Testis (tissue), 3 donors: Measurements from ENCODE around the gene DGKB. TPM values are rescaled to one million over a fixed set of nuclear protein-coding genes. Genes with fewer than 3 reads are reported as not detected.

Source experiments
- DNase-seq: peaks from one replicate; pipeline ENCODE4 v3.0.0-alpha.2; 2019
- H3K27ac ChIP-seq, 2 donors: fragments of 200-600 bp; sonication (generic); one replicate each; pipeline ENCODE4 v1.5.1; 2019
- H3K27me3 ChIP-seq: fragments of 200-600 bp; sonication (generic); one replicate; pipeline ENCODE4 v1.5.1; 2019
- H3K36me3 ChIP-seq: fragments of 200-600 bp; sonication (generic); one replicate; pipeline ENCODE4 v1.5.1; 2017; ENCODE audit warnings: low read depth; ENCODE audit errors: missing control alignments
- H3K4me1 ChIP-seq: fragments of 200-600 bp; sonication (generic); one replicate; pipeline ENCODE4 v1.5.1; 2019
- H3K4me3 ChIP-seq, 2 donors: fragments of 200-600 bp; sonication (generic); one replicate each; pipeline ENCODE4 v1.5.1; 2017 to 2019
- H3K9me3 ChIP-seq: fragments of 200-600 bp; sonication (generic); one replicate; pipeline ENCODE4 v1.5.1; 2017
- CTCF ChIP-seq, 3 experiments: fragments of 450-650 bp in 2 of 3; fragments of 200-600 bp in 1 of 3; sonication (generic) in 1 of 3; IDR thresholded peaks; one replicate each; pipeline ENCODE4 v1.5.1; 2016 to 2019; ENCODE audit warnings: antibody characterized with exemption in 3 of 3, mild to moderate bottlenecking in 2 of 3, moderate library complexity in 1 of 3
- POLR2A ChIP-seq: fragments of 450-650 bp; IDR thresholded peaks from one replicate; pipeline ENCODE4 v1.6.1; 2017; ENCODE audit warnings: antibody characterized with exemption, mild to moderate bottlenecking, moderate library complexity
- WGBS, 2 donors: methylation state at CpG; one replicate each; pipeline ENCODE4 v1.1.5; 2018; 5-methylcytosine and 5-hydroxymethylcytosine counted together
- intact Hi-C: fragments of 100-400 bp; cut with DNase I; formaldehyde crosslinking; loops from one replicate; pipeline ENCODE4 v1.15.1; 2023; ENCODE audit warnings: low total_unique reads
- polyA plus RNA-seq: library from polyadenylated mRNA; stranded (reverse); fragments of 350-450 nt; fragmentation: Illumina TruSeq; extraction: RNeasy Lipid Tissue Mini Kit (QIAGEN cat#74804); gene quantifications from one replicate; pipeline ENCODE4 v1.2.3, GENCODE V29; 2014; ENCODE audit warnings: low read depth, low replicate concordance; ENCODE audit not compliant: insufficient read depth
- total RNA-seq, 2 donors: library from RNA; depleted of rRNA; stranded (reverse); fragments of >200 nt; gene quantifications; one replicate each; pipeline ENCODE4 v1.2.3, GENCODE V29; 2016

DGKB gene
- total and polyA plus RNA-seq, 3 donors from 2014 or later = 0.17 to 1.1 (median 0.55) TPM

- Histone ChIP-seq H3K4me3 (no peak overlapping the region), H3K4me1 (no peaks in the 10 kb centered on the region), H3K9me3 (no peaks in the 10 kb centered on the region), H3K27me3 (no peaks in the 10 kb centered on the region), H3K36me3 (no peaks in the 10 kb centered on the region), H3K27ac (no peak overlapping the region)
- no peak for TF ChIP-seq CTCF (IDR thresholded peaks at IDR 0.05)
- no peak for TF ChIP-seq POLR2A
- WGBS, 2 donors = 91 to 94% methylated on average over 2 of the region's 2 CpGs
- intact Hi-C loops = no loop called here
- no peak for DNase-seq
Measured at GRCh38 chr7:14841086-14841485, 61.5 kb downstream of the DGKB start.

GRCh38 chr7:14839307-14839706 is 63.2 kb downstream of the DGKB start:
- 92 to 97% methylated on average over 1 of the region's 1 CpG for WGBS, 2 donors
- Histone ChIP-seq H3K9me3 (no peaks in the 10 kb centered on the region), H3K4me3 (no peak overlapping the region), H3K36me3 (no peaks in the 10 kb centered on the region), H3K4me1 (no peaks in the 10 kb centered on the region), H3K27ac (no peak overlapping the region), H3K27me3 (no peaks in the 10 kb centered on the region)
- TF ChIP-seq CTCF (IDR thresholded peaks at IDR 0.05) = no peak
- TF ChIP-seq POLR2A = no peak
- intact Hi-C loops = no loop called here
- DNase-seq = no peak

DNA sequence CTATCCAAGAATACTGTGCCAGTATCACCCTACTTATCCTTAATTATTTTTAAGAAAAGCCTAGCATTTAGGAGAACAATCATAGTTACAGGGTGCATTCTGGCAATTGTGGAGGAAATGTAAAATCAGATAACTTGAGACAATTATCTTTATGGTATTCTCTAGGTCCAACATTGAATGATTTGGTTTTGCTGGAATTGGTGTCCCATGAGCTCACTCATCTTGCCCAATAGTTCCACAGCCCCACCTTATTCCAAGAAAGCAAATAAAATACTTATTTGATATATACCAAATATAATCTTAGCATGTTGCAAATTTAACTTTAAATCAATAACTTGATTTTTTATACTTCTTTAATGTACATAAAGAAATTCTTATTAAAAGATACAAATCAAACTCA is 65.3 kb downstream of the DGKB start:
- intact Hi-C loops = no loop called here
- H3K27ac ChIP-seq = no peak overlapping the region
- TF ChIP-seq CTCF (IDR thresholded peaks at IDR 0.05) (no peak), POLR2A (no peak)
- no peaks in the 10 kb centered on the region for H3K27me3 ChIP-seq
- no peaks in the 10 kb centered on the region for H3K4me1 ChIP-seq
- H3K4me3 ChIP-seq = no peak overlapping the region
- no peaks in the 10 kb centered on the region for H3K36me3 ChIP-seq
- no peaks in the 10 kb centered on the region for H3K9me3 ChIP-seq
- DNase-seq = no peak

GRCh38 chr7:14836571-14837189 is 65.9 kb downstream of the DGKB start:
- H3K27me3 ChIP-seq = no peaks in the 10 kb centered on the region
- DNase-seq = no peak
- TF ChIP-seq CTCF (IDR thresholded peaks at IDR 0.05) = no peak
- TF ChIP-seq POLR2A = no peak
- WGBS, 2 donors = 30 to 36% methylated on average over 6 of the region's 6 CpGs
- H3K4me1 ChIP-seq = no peaks in the 10 kb centered on the region
- no peaks in the 10 kb centered on the region for H3K36me3 ChIP-seq
- H3K9me3 ChIP-seq = no peaks in the 10 kb centered on the region
- intact Hi-C loops = no loop called here
- no peak overlapping the region for H3K4me3 ChIP-seq
- H3K27ac ChIP-seq = no peak overlapping the region

- Histone ChIP-seq H3K4me1 (no peaks in the 10 kb centered on the region), H3K27ac (no peak overlapping the region), H3K36me3 (no peaks in the 10 kb centered on the region), H3K4me3 (no peak overlapping the region), H3K9me3 (no peaks in the 10 kb centered on the region), H3K27me3 (no peaks in the 10 kb centered on the region)
- intact Hi-C loops = no loop called here
- 61 to 67% methylated on average over 4 of the region's 4 CpGs for WGBS, 2 donors
- TF ChIP-seq CTCF (IDR thresholded peaks at IDR 0.05) = no peak
- TF ChIP-seq POLR2A = no peak
- DNase-seq = no peak
Measured at GRCh38 chr7:14836006-14836405, 66.5 kb downstream of the DGKB start.
